Fibroblast of the aortic adventitia (primary cell): ENCODE measurements around the gene ZNF530. TPM values are rescaled to one million over a fixed set of nuclear protein-coding genes. Genes with fewer than 3 reads are reported as not detected.

ENCODE experiments used
- DNase-seq: peaks from one replicate; pipeline ENCODE4 v3.0.0-alpha.2; 2010; ENCODE audit warnings: low read depth
- H3K4me3 ChIP-seq: 2 replicates; pipeline ENCODE4 v1.5.1; 2011; ENCODE audit warnings: low read depth, mild to moderate bottlenecking, control low read depth, low read length, moderate library complexity
- total RNA-seq: library from RNA; depleted of rRNA; stranded (reverse); fragments of >200 nt; gene quantifications from 2 replicates; pipeline ENCODE4 v1.2.3, GENCODE V29; 2012; ENCODE audit warnings: low replicate concordance
- TF ChIP-seq, protein P1 (sequence below): IDR thresholded peaks from 2 replicates; pipeline ENCODE4 v1.5.1; 2011; ENCODE audit warnings: mild to moderate bottlenecking, low read length, control low read depth, inconsistent platforms; ENCODE audit not compliant: insufficient read depth

Gene ZNF530
- total RNA-seq, 1 donor: 5.6 TPM

DNA sequence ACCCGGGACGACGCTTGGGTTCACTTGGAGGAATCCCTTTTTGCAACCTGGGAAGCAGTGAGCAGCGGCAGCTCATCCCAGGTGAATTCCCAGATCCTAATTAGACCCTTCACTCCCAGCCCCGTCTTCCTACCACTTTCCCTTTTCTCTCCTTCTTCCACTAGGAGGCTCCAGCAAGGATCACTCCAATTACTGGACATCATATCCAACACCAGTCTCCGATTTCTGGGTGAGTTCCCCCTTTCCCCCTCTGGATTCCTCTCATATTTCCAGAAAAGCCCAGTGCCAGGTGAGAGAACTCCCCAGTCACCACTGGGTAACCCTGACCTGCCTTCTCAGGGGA lies 51.9 kb downstream of the ZNF530 start:
- no peak for DNase-seq
- no peak overlapping the region for H3K4me3 ChIP-seq
- TF ChIP-seq, protein P1, sequence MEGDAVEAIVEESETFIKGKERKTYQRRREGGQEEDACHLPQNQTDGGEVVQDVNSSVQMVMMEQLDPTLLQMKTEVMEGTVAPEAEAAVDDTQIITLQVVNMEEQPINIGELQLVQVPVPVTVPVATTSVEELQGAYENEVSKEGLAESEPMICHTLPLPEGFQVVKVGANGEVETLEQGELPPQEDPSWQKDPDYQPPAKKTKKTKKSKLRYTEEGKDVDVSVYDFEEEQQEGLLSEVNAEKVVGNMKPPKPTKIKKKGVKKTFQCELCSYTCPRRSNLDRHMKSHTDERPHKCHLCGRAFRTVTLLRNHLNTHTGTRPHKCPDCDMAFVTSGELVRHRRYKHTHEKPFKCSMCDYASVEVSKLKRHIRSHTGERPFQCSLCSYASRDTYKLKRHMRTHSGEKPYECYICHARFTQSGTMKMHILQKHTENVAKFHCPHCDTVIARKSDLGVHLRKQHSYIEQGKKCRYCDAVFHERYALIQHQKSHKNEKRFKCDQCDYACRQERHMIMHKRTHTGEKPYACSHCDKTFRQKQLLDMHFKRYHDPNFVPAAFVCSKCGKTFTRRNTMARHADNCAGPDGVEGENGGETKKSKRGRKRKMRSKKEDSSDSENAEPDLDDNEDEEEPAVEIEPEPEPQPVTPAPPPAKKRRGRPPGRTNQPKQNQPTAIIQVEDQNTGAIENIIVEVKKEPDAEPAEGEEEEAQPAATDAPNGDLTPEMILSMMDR: no peak

DNA sequence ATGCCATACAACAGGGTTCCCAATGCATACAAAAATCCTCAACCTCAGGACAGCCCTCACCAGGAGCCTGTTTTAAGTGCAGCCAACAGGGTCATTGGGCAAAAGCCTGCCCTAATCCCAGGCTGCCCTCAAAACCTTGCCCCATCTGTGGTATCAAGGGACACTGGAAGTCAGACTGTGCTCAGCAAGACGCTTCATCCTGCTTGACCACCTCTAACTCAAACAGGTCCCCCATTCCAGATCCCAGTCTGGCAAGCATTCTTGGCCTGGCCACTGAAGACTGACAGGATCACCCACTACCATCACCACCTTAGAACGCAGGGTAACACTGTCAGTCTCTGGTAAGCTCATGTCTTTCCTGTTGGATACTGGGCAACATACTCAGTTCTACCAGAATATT lies 54.0 kb downstream of the ZNF530 start:
- TF ChIP-seq, protein P1: no peak
- no peak overlapping the region for H3K4me3 ChIP-seq
- DNase-seq: no peak

DNA sequence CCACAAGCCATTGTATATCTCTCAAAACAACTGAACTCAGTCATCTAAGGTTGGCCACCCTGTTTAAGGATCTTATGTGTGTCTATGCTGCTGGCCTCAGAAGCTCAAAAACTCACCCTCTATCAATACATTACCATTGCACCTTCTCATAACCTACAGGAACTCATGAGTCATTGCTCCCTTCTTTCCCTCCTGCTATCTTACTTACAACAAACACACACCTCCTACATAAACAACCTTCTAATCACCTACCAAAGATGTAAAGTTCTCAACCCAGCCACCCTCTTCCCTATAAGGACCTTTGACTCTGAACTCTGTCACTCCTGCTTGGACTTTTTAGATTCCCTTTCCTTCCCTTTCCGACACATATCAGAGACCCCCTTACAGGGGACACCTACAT lies 55.8 kb downstream of the ZNF530 start:
- no peak for DNase-seq
- TF ChIP-seq, protein P1: no peak
- no peak overlapping the region for H3K4me3 ChIP-seq

DNA sequence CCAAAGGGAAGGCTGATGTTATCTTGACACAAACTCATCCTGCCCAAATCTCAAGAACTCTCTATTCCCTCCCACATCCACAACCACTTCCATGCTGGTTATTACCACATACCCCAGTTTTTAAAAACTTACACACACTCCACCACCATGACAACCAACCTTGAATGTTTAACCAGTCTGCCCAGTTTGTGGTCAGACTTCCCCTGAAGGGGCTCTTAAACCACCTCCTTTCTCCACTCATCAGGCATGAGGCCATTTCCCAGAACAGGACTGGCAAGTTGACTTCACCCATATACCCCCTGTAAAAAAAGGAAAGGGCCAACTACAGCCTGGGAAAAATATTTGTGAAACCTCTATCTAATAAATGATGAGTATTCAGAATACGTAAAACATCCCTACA lies 56.7 kb downstream of the ZNF530 start:
- H3K4me3 ChIP-seq: no peak overlapping the region
- TF ChIP-seq, protein P1: no peak
- DNase-seq: no peak

Other genes with a start within 250 kb of the ZNF530 start
- 8.7 and 9.7 TPM in 2 replicates for gene ZNF304, start 248.6 kb upstream of the ZNF530 start, total RNA-seq
- gene TRAPPC2B, start 236.3 kb upstream of the ZNF530 start, total RNA-seq: 7.0 and 11.7 TPM in 2 replicates
- 2.5 and 4.1 TPM in 2 replicates for gene ZNF547, start 236.3 kb upstream of the ZNF530 start, total RNA-seq
- gene ZNF548, start 210.0 kb upstream of the ZNF530 start, total RNA-seq: 19.5 and 20.4 TPM in 2 replicates
- 11.7 and 11.9 TPM in 2 replicates for gene ZNF17, start 188.7 kb upstream of the ZNF530 start, total RNA-seq
- 1.8 and 7.8 TPM in 2 replicates for gene ZNF749, start 164.6 kb upstream of the ZNF530 start, total RNA-seq
- 0.16 and 0.90 TPM in 2 replicates for gene VN1R1, start 142.7 kb upstream of the ZNF530 start, total RNA-seq
- 6.4 and 17.9 TPM in 2 replicates for gene ZNF772, start 122.3 kb upstream of the ZNF530 start, total RNA-seq
- gene ZNF419, start 112.1 kb upstream of the ZNF530 start, total RNA-seq: 7.8 and 10.3 TPM in 2 replicates
- gene ZNF773, start 99.9 kb upstream of the ZNF530 start, total RNA-seq: 15.6 and 16.6 TPM in 2 replicates
- 1.1 and 5.3 TPM in 2 replicates for gene ZNF549, start 72.5 kb upstream of the ZNF530 start, total RNA-seq
- gene ZNF550, start 40.0 kb upstream of the ZNF530 start, total RNA-seq: 2.1 and 7.8 TPM in 2 replicates
- gene ZNF416, start 21.0 kb upstream of the ZNF530 start, total RNA-seq: 3.4 and 8.0 TPM in 2 replicates
- 4.2 and 11.0 TPM in 2 replicates for gene ZIK1, start 15.7 kb upstream of the ZNF530 start, total RNA-seq
- gene ZNF134, start 14.4 kb downstream of the ZNF530 start, total RNA-seq: 18.6 and 19.4 TPM in 2 replicates
- 6.2 and 15.0 TPM in 2 replicates for gene ZNF211, start 33.3 kb downstream of the ZNF530 start, total RNA-seq
- not detected in 2 replicates for gene ZSCAN4, start 69.0 kb downstream of the ZNF530 start, total RNA-seq
- 5.2 and 13.5 TPM in 2 replicates for gene ZNF551, start 82.1 kb downstream of the ZNF530 start, total RNA-seq
- 2.3 and 2.5 TPM in 2 replicates for gene ZNF154, start 109.3 kb downstream of the ZNF530 start, total RNA-seq
- 3.7 and 9.2 TPM in 2 replicates for gene ZNF671, start 127.7 kb downstream of the ZNF530 start, total RNA-seq
- gene ZNF776, start 146.9 kb downstream of the ZNF530 start, total RNA-seq: 8.1 and 12.1 TPM in 2 replicates
- gene ZNF586, start 169.8 kb downstream of the ZNF530 start, total RNA-seq: 13.7 and 15.0 TPM in 2 replicates
- gene ZNF552, start 215.0 kb downstream of the ZNF530 start, total RNA-seq: 4.3 and 11.3 TPM in 2 replicates
- gene ZNF587B, start 230.4 kb downstream of the ZNF530 start, total RNA-seq: 18.3 and 38.7 TPM in 2 replicates
- gene ZNF587, start 250.0 kb downstream of the ZNF530 start, total RNA-seq: 29.6 and 39.2 TPM in 2 replicates